Articular chondrocyte of knee joint (primary cell): ENCODE data around the gene IYD. TPM values are rescaled to one million over a fixed set of nuclear protein-coding genes. Genes with fewer than 3 reads are reported as not detected.

Source experiments
- small RNA-seq: library from RNA; depleted of rRNA; stranded (forward); fragments of <200 nt; gene quantifications from one replicate; pipeline ENCODE3, GENCODE V24; 2012
- total RNA-seq: library from RNA; depleted of rRNA; stranded (reverse); fragments of >200 nt; gene quantifications from 2 replicates; pipeline ENCODE4 v1.2.3, GENCODE V29; 2012

The IYD gene, protein sequence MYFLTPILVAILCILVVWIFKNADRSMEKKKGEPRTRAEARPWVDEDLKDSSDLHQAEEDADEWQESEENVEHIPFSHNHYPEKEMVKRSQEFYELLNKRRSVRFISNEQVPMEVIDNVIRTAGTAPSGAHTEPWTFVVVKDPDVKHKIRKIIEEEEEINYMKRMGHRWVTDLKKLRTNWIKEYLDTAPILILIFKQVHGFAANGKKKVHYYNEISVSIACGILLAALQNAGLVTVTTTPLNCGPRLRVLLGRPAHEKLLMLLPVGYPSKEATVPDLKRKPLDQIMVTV
- under 0.01 TPM in 2 replicates for total RNA-seq

DNA sequence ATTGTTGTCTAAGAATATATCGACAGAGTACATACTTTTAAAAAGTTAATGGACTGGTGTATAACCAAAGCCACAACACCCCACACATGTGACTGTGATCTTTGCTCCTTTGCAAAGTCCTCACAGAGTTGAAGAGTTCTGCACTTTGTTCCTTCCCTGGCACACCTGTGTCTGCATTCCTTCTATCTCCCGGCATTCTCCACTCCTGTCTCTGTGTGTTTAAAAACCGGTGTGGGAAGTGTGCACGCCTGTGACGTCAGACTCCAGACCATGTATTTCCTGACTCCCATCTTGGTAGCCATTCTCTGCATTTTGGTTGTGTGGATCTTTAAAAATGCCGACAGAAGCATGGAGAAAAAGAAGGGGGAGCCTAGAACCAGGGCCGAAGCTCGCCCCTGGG is at the start of gene IYD:
TSS of gene IYD (plus strand) at position 251 of the 400 bp plus-strand sequence. CDS start at position 271, 20 bp downstream.

Small RNA genes within 50 kb of the gene (small RNA-seq; reads per million reads assigned to genes)
- not detected for gene RNU4-7P

Other genes starting within 250 kb of the IYD start
- gene PPP1R14C, start 226.0 kb upstream of the IYD start, total RNA-seq = 11.8 and 13.9 TPM in 2 replicates
- 0.91 and 2.3 TPM in 2 replicates for gene PLEKHG1, start 230.9 kb downstream of the IYD start, total RNA-seq